H1 (cell line): ENCODE measurements around the gene CD59. TPM values are rescaled to one million over a fixed set of nuclear protein-coding genes. Genes with fewer than 3 reads are reported as not detected.
"Not testable (repeated sequence)": the region's sequence is repeated elsewhere in the genome, so short reads cannot be mapped to it uniquely, and the experiment has no call there.

Source experiments
- CTCF ChIA-PET: fragments of 300-600 bp; sonication (Branson Sonifier 250); formaldehyde crosslinking; loops from one replicate; lab custom pipeline; 2021; ENCODE audit not compliant: partially characterized antibody; lab: Charles Lee
- POLR2A ChIA-PET: fragments of 300-600 bp; sonication (Branson Sonifier 250); formaldehyde crosslinking; loops from one replicate; lab custom pipeline; 2021; ENCODE audit warnings: inconsistent platforms; ENCODE audit not compliant: partially characterized antibody; lab: Charles Lee
- DNase-seq, 2 experiments: peaks; one replicate each; pipeline versions ENCODE4 v3.0.0 to v3.0.0-alpha.2; 2010 to 2022; ENCODE audit warnings: low spot score in 2 of 2, low read depth in 1 of 2, mixed read lengths in 1 of 2
- FAIRE-seq: peaks from 2 replicates; lab custom pipeline; 2011; peaks lifted over from hg19 to GRCh38; lab: Jason Lieb, UNC
- H2AFZ ChIP-seq: 2 replicates; pipeline ENCODE4 v1.8.1; 2012; ENCODE audit warnings: low read length, inconsistent platforms
- H2AK5ac ChIP-seq: 2 replicates; pipeline ENCODE4 v1.6.1; 2013; ENCODE audit warnings: low read depth, low read length
- H2BK120ac ChIP-seq: replicated peaks from 2 replicates; pipeline ENCODE3; 2013; ENCODE audit warnings: low read depth, low read length, inconsistent platforms
- H2BK12ac ChIP-seq: 2 replicates; pipeline ENCODE4 v1.6.1; 2013; ENCODE audit warnings: low read depth, low read length
- H2BK15ac ChIP-seq: 2 replicates; pipeline ENCODE4 v1.6.1; 2013; ENCODE audit warnings: low read length
- H2BK20ac ChIP-seq: 2 replicates; pipeline ENCODE4 v1.6.1; 2013; ENCODE audit warnings: low read length
- H2BK5ac ChIP-seq: 2 replicates; pipeline ENCODE4 v1.6.1; 2013; ENCODE audit warnings: low read depth, low read length
- H3K14ac ChIP-seq: 2 replicates; pipeline ENCODE4 v1.6.1; 2013; ENCODE audit warnings: inconsistent platforms; ENCODE audit not compliant: insufficient read length
- H3K18ac ChIP-seq: 2 replicates; pipeline ENCODE4 v1.6.1; 2013; ENCODE audit warnings: low read length; ENCODE audit errors: extremely low read depth
- H3K23ac ChIP-seq: 2 replicates; pipeline ENCODE4 v1.6.1; 2013; ENCODE audit warnings: inconsistent platforms; ENCODE audit not compliant: insufficient read length
- H3K23me2 ChIP-seq: 2 replicates; pipeline ENCODE4 v1.6.1; 2013; ENCODE audit warnings: low read depth, low read length
- H3K27ac ChIP-seq: 2 replicates; pipeline ENCODE4 v1.6.1; 2011; ENCODE audit warnings: low read depth, low read length, inconsistent platforms
- H3K27me3 ChIP-seq, 4 experiments: replicated peaks in 1 of 4; 1 replicate in 1 of 4; 2 replicates in 3 of 4; pipeline versions ENCODE4 v1.6.1 to v1.8.1; 2011 to 2013; ENCODE audit warnings: low read length in 3 of 4, mild to moderate bottlenecking in 3 of 4, inconsistent platforms in 2 of 4, mixed read lengths in 2 of 4, moderate library complexity in 1 of 4; ENCODE audit not compliant: control insufficient read depth in 3 of 4, insufficient read depth in 3 of 4; ENCODE audit errors: extremely low read depth in 1 of 4
- H3K36me3 ChIP-seq, 4 experiments: 2 replicates each; pipeline versions ENCODE4 v1.6.1 to v1.8.1; 2011 to 2013; ENCODE audit warnings: mild to moderate bottlenecking in 4 of 4, low read length in 3 of 4, moderate library complexity in 2 of 4, control low read depth in 1 of 4, inconsistent platforms in 1 of 4; ENCODE audit not compliant: insufficient read depth in 4 of 4, control insufficient read depth in 2 of 4
- H3K4ac ChIP-seq: replicated peaks from 2 replicates; pipeline ENCODE3; 2013; ENCODE audit warnings: low read length, low read depth, mixed read lengths, inconsistent platforms; ENCODE audit not compliant: insufficient read length
- H3K4me1 ChIP-seq, 4 experiments: replicated peaks in 1 of 4; 1 replicate in 1 of 4; 2 replicates in 3 of 4; pipeline versions ENCODE4 v1.6.1 to v1.8.1; 2011 to 2013; ENCODE audit warnings: low read length in 3 of 4, inconsistent platforms in 2 of 4, mixed read lengths in 1 of 4; ENCODE audit not compliant: insufficient read depth in 4 of 4, control insufficient read depth in 3 of 4
- H3K4me2 ChIP-seq, 2 experiments: 2 replicates each; pipeline versions ENCODE4 v1.6.1 to v1.8.1; 2011 to 2013; ENCODE audit warnings: low read depth in 2 of 2, low read length in 2 of 2, control low read depth in 1 of 2, inconsistent platforms in 1 of 2, mild to moderate bottlenecking in 1 of 2; ENCODE audit not compliant: insufficient read depth in 1 of 2
- H3K4me3 ChIP-seq, 4 experiments: fragments of 200-600, 300-600 bp in 1 of 4; sonication (generic), shearing (Covaris generic), sonication (Bioruptor Twin) in 1 of 4; 2 replicates each; pipeline versions ENCODE4 v1.5.1 to v1.8.1; 2011 to 2016; ENCODE audit warnings: low read length in 4 of 4, low read depth in 3 of 4, control low read depth in 2 of 4, inconsistent platforms in 2 of 4, mild to moderate bottlenecking in 2 of 4, mixed read lengths in 1 of 4, moderate library complexity in 1 of 4; ENCODE audit not compliant: insufficient read depth in 2 of 4; ENCODE audit errors: extremely low read depth in 1 of 4
- H3K56ac ChIP-seq: replicated peaks from 2 replicates; pipeline ENCODE3; 2013; ENCODE audit warnings: low read depth, mild to moderate bottlenecking, mixed read lengths, low read length, inconsistent platforms; ENCODE audit not compliant: insufficient read length
- H3K79me1 ChIP-seq: 2 replicates; pipeline ENCODE4 v1.6.1; 2013; ENCODE audit warnings: low read depth, low read length, control low read depth
- H3K79me2 ChIP-seq, 2 experiments: 2 replicates each; pipeline versions ENCODE4 v1.6.1 to v1.8.1; 2012 to 2013; ENCODE audit warnings: low read length in 2 of 2, mild to moderate bottlenecking in 2 of 2, inconsistent platforms in 1 of 2; ENCODE audit not compliant: insufficient read depth in 2 of 2, control insufficient read depth in 1 of 2
- H3K9ac ChIP-seq, 4 experiments: replicated peaks in 1 of 4; 1 replicate in 1 of 4; 2 replicates in 3 of 4; pipeline versions ENCODE4 v1.6.1 to v1.8.1; 2011 to 2013; ENCODE audit warnings: low read depth in 3 of 4, low read length in 3 of 4, control low read depth in 2 of 4, mild to moderate bottlenecking in 2 of 4, moderate library complexity in 2 of 4, inconsistent platforms in 1 of 4; ENCODE audit errors: extremely low read depth in 1 of 4
- H3K9me3 ChIP-seq, 2 experiments: 2 replicates each; pipeline versions ENCODE4 v1.6.1 to v1.8.1; 2012 to 2013; ENCODE audit warnings: mild to moderate bottlenecking in 2 of 2, moderate library complexity in 2 of 2, control low read depth in 1 of 2, inconsistent platforms in 1 of 2, low read depth in 1 of 2, low read length in 1 of 2, mixed read lengths in 1 of 2; ENCODE audit not compliant: insufficient read depth in 2 of 2
- H4K20me1 ChIP-seq, 2 experiments: replicated peaks in 1 of 2; 2 replicates each; pipeline versions ENCODE3 to v1.8.1; 2011 to 2013; ENCODE audit warnings: inconsistent platforms in 2 of 2, low read length in 2 of 2, mild to moderate bottlenecking in 1 of 2; ENCODE audit not compliant: insufficient read depth in 2 of 2, control insufficient read depth in 1 of 2
- H4K5ac ChIP-seq: 2 replicates; pipeline ENCODE4 v1.6.1; 2013; ENCODE audit warnings: low read length, low read depth, mixed read lengths, inconsistent platforms; ENCODE audit not compliant: insufficient read length
- H4K8ac ChIP-seq: 2 replicates; pipeline ENCODE4 v1.8.0; 2013; ENCODE audit warnings: mild to moderate bottlenecking, moderate library complexity, low read length, inconsistent platforms; ENCODE audit not compliant: insufficient read depth; ENCODE audit errors: extremely low read depth
- H4K91ac ChIP-seq: replicated peaks from 2 replicates; pipeline ENCODE3; 2013; ENCODE audit warnings: low read length, mixed read lengths, inconsistent platforms; ENCODE audit not compliant: insufficient read length
- BCL11A ChIP-seq, 2 experiments: IDR thresholded peaks; one replicate each; pipeline ENCODE4 v1.6.1; 2011; ENCODE audit warnings: low read depth in 2 of 2, low read length in 2 of 2, mild to moderate bottlenecking in 2 of 2
- CHD1 ChIP-seq: IDR thresholded peaks from 2 replicates; pipeline ENCODE4 v1.6.1; 2012; ENCODE audit warnings: low read depth, low read length, improper control_type of control experiment
- NRF1 ChIP-seq: IDR thresholded peaks from 2 replicates; pipeline ENCODE4 v1.6.1; 2011; ENCODE audit warnings: mild to moderate bottlenecking, low read depth, low read length, improper control_type of control experiment
- SP1 ChIP-seq: IDR thresholded peaks from 2 replicates; pipeline ENCODE4 v1.6.1; 2011; ENCODE audit warnings: low read depth, low read length
- TCF12 ChIP-seq: IDR thresholded peaks from 2 replicates; pipeline ENCODE4 v1.6.1; 2011; ENCODE audit warnings: low read depth, mild to moderate bottlenecking, low read length
- WGBS, 2 experiments: shearing (Covaris generic) in 1 of 2; methylation state at CpG; one replicate each; pipeline versions ENCODE4 v1.1.6 to v1.1.7; 2013 to 2015; ENCODE audit warnings: low lambda C conversion rate in 2 of 2, mixed read lengths in 2 of 2, inconsistent platforms in 1 of 2, low coverage in 1 of 2, missing lambda C conversion rate in 1 of 2; ENCODE audit not compliant: insufficient replicate concordance in 2 of 2, insufficient coverage in 1 of 2, insufficient read length in 1 of 2; ENCODE audit errors: extremely low coverage in 1 of 2, missing lambda C conversion rate in 1 of 2; 5-methylcytosine and 5-hydroxymethylcytosine counted together
- polyA plus RNA-seq, 7 experiments: library from polyadenylated mRNA; depleted of rRNA in 3 of 7; stranded (reverse) in 5 of 7; unstranded in 2 of 7; fragments of >200 nt in 5 of 7; fragments of 200-250 nt in 2 of 7; gene quantifications; 1 replicate in 5 of 7; 2 replicates in 1 of 7; 4 replicates in 1 of 7; pipeline versions ENCODE4 v1.2.1 to v1.2.3, GENCODE V29; 2011 to 2013; ENCODE audit warnings: missing spikeins in 2 of 7, mixed read lengths in 2 of 7
- total RNA-seq: library from RNA; stranded (reverse); fragmentation: NEBNext Ultra II Directional; extraction: Animal tissue kit (Norgen Biotek cat#: 25700); gene quantifications from 2 replicates; pipeline ENCODE4 v1.2.1, GENCODE V29; 2021

The CD59 gene
- total and polyA plus RNA-seq, 2 of the 8 experiments (the other 6 are each of a cell fraction or from before 2014, with no cell fraction given) = 63.1 to 90.3 TPM

- no peak for TF ChIP-seq SP1
- no peak for TF ChIP-seq NRF1
- TF ChIP-seq TCF12 = no peak
- no peak for TF ChIP-seq BCL11A (IDR thresholded peaks at IDR 0.05; ENCODE audit: low read depth in 2 of 2, low read length in 2 of 2)
- TF ChIP-seq CHD1 = no peak
Measured at GRCh38 chr11:33708985-33709384, 27.2 kb downstream of the CD59 start (continued).

- not testable (repeated sequence) for H2AK5ac ChIP-seq, H3K79me2 ChIP-seq, DNase-seq, H3K23ac ChIP-seq, H4K5ac ChIP-seq, H4K20me1 ChIP-seq, H3K9ac ChIP-seq, H2BK12ac ChIP-seq, H3K79me1 ChIP-seq, H3K14ac ChIP-seq, H3K4me1 ChIP-seq, H3K27ac ChIP-seq, H3K23me2 ChIP-seq, H2AFZ ChIP-seq, H2BK15ac ChIP-seq, H3K27me3 ChIP-seq, H3K18ac ChIP-seq, H3K4me2 ChIP-seq, H3K4me3 ChIP-seq, H4K8ac ChIP-seq, H3K4ac ChIP-seq, H3K56ac ChIP-seq, H3K9me3 ChIP-seq, H2BK20ac ChIP-seq, H4K91ac ChIP-seq, H2BK120ac ChIP-seq, H2BK5ac ChIP-seq, FAIRE-seq
- ChIA-PET POLR2A (interaction anchor here (0.7 to 1.1 kb wide), 2 partner anchors 8 to 9 kb away, joined by 3 read pairs; no protein-coding TSS in a partner anchor), CTCF (interaction anchor here (0.6 to 2.4 kb wide), 5 partner anchors 8 to 357 kb away, joined by 3 to 18 read pairs (median 4); no protein-coding TSS in a partner anchor)
- peaks cover 6 to 15% (median 12%) of the 10 kb centered on the region in 4 experiments; a peak in 6 of 8 replicates for H3K36me3 ChIP-seq
- no CpG with 5 or more reads among the region's 2 CpGs for WGBS, 2 experiments
Measured at GRCh38 chr11:33707831-33708230, 28.4 kb downstream of the CD59 start.
